Fibroblast of mammary gland (primary cell): ENCODE data around the gene FAM131C.

ENCODE experiments used
- DNase-seq: peaks from one replicate; pipeline ENCODE4 v3.0.0-alpha.2; 2010; ENCODE audit warnings: low read depth
- H3K4me3 ChIP-seq: 2 replicates; pipeline ENCODE4 v1.5.1; 2011; ENCODE audit warnings: low read depth, mild to moderate bottlenecking, low read length, moderate library complexity; ENCODE audit not compliant: control insufficient read depth
- CTCF ChIP-seq: conservative IDR thresholded peaks from 2 replicates; pipeline ENCODE4 v1.5.1; 2011; ENCODE audit warnings: low read depth, low read length, inconsistent platforms; ENCODE audit not compliant: control insufficient read depth, insufficient read depth

The FAM131C gene

DNA sequence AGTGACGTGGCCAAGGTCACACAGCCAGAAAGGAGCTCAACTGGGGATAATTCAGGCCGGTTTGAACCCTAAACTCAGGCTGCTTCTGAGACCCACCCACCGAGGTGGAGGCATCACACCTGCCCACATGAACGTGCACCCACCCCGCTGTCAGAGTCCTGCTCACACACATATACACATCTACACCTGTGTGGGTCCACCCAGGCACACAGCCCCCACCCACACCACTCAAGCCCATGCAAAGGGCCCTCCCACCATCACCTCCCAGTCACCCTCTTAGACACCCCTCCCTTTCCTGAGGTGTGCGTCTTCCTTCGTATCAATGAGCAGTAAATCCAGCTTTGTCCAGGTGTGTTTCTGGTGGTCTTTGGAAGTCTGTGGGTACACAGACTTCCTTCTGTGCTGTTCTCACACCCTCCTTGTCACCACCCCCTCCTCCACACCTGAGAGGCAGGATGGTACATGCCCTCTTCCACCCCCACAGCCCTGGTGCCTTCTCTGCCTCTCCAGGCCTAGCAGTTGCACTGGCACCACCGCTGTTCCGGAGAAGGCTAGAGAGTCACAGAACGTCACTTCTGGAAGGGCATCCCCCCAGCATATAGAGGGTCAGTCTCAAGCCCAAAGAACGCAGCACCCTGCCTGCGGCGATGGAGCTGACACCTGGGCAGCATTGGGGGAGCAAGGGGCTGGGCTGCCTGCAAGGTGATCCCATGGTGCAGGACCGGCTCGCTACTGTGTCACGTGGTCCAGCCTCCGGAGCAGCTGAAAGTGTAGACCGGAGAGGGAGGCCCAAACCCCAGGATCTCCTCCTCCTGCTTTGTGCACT is 18.9 kb upstream of the FAM131C start:
- H3K4me3 ChIP-seq: no peak overlapping the region
- DNase-seq: no peak
- no peak for TF ChIP-seq CTCF

DNA sequence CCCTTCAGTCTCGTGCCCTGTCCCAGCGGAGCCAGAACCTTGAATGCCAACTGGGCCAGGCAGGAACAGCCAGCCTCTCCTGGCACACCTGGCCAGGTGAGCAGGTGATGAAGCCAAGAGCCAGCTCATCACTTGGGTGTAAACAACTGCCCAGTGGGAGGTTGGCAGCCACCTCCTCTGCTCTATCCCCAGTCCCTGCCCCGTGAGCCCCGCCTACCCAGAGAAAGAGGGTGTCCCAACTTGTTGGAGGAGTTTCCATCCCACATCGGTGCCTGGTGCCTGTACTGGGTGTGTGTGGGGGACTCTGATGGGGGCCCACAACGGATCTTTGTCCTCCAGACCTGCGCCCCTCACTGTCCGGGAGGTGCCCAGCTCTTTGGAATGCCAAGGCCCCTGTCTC is 17.8 kb upstream of the FAM131C start:
- no peak for DNase-seq
- no peak overlapping the region for H3K4me3 ChIP-seq
- no peak for TF ChIP-seq CTCF

DNA sequence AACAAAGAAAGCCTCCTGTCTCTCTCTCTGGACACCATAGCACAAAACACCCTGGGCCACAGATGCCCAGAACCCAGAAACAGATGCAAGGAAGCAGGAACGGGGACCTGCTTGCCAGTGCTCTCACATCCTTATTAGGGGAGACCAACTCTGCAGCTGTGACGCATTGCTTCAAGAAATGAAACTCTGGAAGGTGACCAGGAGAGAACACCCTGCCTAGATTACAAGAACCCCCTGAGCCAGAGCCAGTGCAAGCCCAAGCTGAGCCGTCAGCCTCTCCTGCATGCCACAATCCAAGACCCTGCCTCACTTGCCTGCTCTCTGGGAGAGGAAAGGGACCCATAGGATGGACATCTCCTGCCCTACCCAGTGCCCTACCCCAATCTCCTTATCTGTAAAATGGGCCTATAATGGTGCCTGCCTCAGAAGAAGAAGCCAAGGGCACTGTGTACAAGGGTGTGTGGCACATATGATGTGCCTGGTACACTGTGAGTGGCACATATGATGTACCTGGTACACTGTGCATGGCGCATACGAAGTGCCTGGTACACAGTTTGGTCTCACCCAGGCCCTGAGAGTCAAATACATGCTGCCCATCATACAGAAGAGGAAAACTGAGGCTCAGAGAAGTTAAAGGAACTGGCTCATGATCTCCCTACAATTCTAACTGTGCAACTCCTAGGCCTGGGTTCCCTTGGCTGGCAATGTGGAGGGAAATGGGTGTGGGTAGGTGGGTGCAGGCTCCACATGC is 16.8 kb upstream of the FAM131C start:
- no peak for DNase-seq
- no peak overlapping the region for H3K4me3 ChIP-seq
- no peak for TF ChIP-seq CTCF

- H3K4me3 ChIP-seq: no peak overlapping the region
- peak; percentile 63 for DNase-seq
- no peak for TF ChIP-seq CTCF
Observed at GRCh38 chr1:16088996-16089395, 15.5 kb upstream of the FAM131C start.

DNA sequence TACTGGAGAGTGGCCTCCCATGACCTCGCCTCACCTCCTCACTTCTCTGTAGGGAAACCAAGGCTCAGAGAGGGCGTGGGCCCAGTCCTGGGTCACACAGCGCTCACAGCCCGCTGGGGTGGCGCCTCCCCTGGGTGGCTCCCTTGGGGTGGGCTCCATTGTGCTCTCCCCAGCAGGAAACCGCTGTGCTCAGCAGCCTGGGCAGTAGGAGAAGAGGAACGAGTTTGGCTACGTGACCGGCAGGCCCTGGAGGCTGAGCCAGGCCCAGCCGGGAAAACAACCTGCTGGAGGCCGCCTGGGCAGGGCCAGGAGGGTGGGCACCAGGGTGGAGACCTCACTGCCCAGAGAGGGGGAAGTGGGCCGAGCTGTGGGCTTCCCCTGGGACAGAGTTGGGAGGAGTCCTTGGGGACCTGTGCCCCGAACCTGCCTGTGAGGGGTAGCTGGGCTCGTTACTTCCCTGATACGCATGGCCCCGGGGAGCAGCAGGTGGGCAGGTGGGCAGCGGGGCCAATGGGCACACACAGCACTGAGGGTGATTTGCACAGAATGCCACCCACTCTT is 15.0 kb upstream of the FAM131C start:
- no peak for DNase-seq
- no peak overlapping the region for H3K4me3 ChIP-seq
- no peak for TF ChIP-seq CTCF

DNA sequence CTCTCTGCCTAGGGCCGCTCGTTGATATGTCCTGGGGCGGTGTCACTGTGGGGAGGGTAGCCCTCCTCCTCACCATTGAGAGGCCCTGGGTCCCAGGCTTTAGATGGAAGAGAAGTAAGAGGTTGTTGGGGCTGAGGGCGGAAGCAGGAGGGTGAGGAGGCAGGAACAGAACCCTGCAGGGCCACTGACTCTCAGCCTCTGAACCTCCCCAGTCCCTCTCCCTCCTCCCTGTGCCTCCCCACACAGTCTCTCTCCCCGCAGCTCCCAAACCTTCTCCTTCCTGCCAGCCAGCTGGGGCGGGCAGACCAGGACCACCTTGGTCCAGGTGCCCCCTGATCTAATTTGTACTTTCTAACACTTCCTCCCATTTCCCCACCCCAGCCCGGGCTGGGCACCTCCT is 14.3 kb upstream of the FAM131C start:
- no peak overlapping the region for H3K4me3 ChIP-seq
- TF ChIP-seq CTCF: no peak
- DNase-seq: no peak
